Glomerular endothelial cell (primary cell): ENCODE data around the gene IL1RAPL2. TPM values are rescaled to one million over a fixed set of nuclear protein-coding genes. Genes with fewer than 3 reads are reported as not detected.
"Not testable (repeated sequence)": the region's sequence is repeated elsewhere in the genome, so short reads cannot be mapped to it uniquely, and the experiment has no call there.

Experiments used
- DNase-seq: peaks from one replicate; pipeline ENCODE4 v3.0.0-alpha.2; 2011; ENCODE audit warnings: low read depth, low spot score; ENCODE audit errors: extremely low read depth
- total RNA-seq: library from RNA; depleted of rRNA; stranded (reverse); fragments of >200 nt; gene quantifications from 2 replicates; pipeline ENCODE4 v1.2.3, GENCODE V29; 2015

Gene IL1RAPL2
- total RNA-seq, 1 donor from 2014 or later, result not detected

DNA sequence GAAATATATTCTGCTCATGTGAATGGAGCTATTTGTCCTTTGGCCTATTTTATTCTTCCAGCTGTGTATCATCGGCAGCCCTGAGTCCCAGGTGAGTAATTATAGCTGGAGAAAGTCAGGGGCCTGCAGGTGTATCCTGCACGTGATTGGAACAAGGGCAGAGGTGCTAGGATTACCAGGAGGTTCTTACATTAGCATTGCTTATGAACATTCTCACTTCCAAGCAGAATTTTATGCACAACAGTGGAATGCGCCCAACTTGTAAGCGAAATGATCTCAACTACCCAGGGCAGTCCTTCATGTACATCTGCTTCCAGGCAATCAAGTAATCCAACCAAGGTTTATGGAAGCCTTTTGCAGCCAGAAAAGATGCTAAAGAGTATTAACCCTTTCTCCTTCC, 1187.4 kb downstream of the IL1RAPL2 start:
- no peak for DNase-seq

DNA sequence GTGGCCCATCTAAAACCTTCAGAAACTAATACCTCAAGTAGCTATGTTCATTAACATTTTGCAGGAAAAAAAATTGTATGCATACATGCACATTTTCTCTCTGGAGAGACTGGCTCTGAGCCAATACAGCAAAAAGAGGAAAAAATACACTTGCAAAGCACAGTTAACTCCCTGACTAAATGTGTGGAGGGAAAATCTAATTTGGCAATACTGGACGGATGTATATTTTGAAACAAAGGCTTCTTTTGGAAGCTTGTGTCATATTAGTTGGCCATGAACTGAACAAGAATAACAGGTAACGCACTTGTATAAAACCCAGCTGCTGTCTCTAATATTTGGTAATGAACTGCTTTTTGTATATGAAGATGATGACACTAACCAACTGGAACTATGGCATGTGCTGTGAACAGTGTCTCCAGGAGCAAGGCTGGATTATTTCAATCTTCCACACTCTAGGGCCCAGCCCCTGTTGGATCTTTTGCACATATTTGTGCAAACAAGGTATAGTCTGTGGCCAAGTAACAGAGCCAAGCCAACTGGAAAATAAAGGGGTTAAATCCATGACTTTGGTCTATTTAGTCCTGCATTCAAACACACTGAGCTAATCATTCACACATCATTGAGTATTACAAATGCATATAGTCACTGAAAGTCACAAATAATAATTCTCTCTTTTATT, 1188.4 kb downstream of the IL1RAPL2 start:
- DNase-seq, result no peak

DNA sequence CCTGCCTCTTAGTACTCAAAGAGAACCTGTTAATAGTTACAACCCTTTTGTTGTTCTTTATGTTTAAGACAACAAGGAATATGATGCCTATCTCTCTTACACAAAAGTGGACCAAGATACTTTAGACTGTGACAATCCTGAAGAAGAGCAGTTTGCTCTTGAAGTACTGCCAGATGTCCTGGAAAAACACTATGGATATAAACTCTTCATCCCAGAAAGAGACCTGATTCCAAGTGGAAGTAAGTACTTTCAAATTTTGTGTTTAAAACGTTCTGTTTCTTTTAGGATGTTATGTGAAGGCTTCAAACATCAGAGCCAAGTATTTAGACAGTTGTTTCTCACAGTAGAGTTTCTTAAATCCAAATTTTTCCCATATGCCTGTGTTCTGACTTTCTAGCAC, 1189.1 kb downstream of the IL1RAPL2 start:
- DNase-seq, result no peak

GRCh38 chrX:105758754-105759153, 1192.8 kb downstream of the IL1RAPL2 start:
- DNase-seq, result no peak

- DNase-seq, result no peak
Observed at GRCh38 chrX:105759598-105759997, 1193.6 kb downstream of the IL1RAPL2 start.

GRCh38 chrX:105765691-105766090, 1199.7 kb downstream of the IL1RAPL2 start:
- no peak for DNase-seq

GRCh38 chrX:105773801-105774200, 1207.8 kb downstream of the IL1RAPL2 start:
- no peak for DNase-seq

DNA sequence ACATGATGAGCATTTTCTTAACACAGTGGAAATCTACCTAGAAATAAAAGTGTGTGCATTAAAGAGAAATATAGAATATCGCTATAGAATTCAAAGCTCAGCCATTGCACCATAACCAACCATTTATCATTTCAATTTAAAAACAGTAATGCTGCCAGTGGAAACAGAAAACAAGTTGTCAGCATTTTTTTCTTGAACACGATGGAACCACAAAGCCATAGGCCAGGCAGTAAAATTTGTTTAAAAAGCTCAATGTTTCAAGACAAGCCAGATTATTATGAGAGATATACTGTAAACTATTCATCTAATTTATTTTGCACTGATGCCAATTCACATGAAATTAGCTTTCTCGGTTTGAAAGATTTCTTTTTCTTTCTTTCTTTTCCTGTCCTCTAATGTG, 1209.7 kb downstream of the IL1RAPL2 start:
- no peak for DNase-seq

DNA sequence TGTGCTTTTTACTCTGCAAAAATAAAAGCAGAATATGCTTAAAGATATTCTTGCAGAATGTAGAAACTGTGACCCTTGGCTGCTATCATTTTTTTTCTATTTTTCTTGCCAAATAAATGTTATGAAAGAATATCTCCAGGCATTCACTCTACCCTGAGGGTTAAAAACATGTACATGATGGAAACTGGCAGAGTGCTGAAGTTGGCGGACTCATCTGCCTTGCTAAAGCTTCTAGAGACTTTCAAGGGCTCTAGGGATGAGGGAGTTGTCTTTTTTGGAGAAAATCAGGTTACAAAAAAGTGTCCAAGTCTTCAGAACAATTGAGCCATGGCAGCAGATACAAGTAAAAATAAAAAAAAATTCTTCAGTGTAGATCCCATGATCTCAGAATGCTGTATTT, 1215.8 kb downstream of the IL1RAPL2 start:
- no peak for DNase-seq

DNA sequence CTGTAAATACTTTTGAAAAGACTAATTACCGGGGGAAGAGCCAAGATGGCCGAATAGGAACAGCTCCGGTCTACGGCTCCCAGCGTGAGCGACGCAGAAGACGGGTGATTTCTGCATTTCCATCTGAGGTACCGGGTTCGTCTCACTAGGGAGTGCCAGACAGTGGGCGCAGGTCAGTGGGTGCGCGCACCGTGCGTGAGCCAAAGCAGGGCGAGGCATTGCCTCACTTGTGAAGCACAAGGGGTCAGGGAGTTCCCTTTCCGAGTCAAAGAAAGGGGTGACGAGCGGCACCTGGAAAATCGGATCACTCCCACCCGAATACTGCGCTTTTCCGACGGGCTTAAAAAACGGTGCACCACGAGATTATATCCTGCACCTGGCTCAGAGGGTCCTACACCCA, 1230.9 kb downstream of the IL1RAPL2 start:
- not testable (repeated sequence) for DNase-seq

GRCh38 chrX:105803891-105804290, 1237.9 kb downstream of the IL1RAPL2 start:
- DNase-seq, result no peak

GRCh38 chrX:105805655-105806054, 1239.7 kb downstream of the IL1RAPL2 start:
- not testable (repeated sequence) for DNase-seq

- no peak for DNase-seq
Observed at GRCh38 chrX:105816517-105816916, 1250.5 kb downstream of the IL1RAPL2 start.
